ENCODE results near the gene MAPK7.

Gene MAPK7

GRCh38 chr17:19359151-19359550 lies 19.1 kb upstream of the MAPK7 start:
- TF ChIP-seq CTCF (IDR thresholded peaks at IDR 0.05; ENCODE audit: low read depth, low read length, missing control alignments) = no peak
- no peak for DNase-seq (ENCODE audit: low read depth)
- H3K4me3 ChIP-seq (ENCODE audit: low read depth, low read length) = no peak overlapping the region

- DNase-seq (ENCODE audit: low read depth) = no peak
- H3K4me3 ChIP-seq (ENCODE audit: low read depth, low read length) = no peak overlapping the region
- TF ChIP-seq CTCF (IDR thresholded peaks at IDR 0.05; ENCODE audit: low read depth, low read length, missing control alignments) = no peak
These were observed 18.4 kb upstream of the MAPK7 start for GRCh38 chr17:19359856-19360255.

- DNase-seq (ENCODE audit: low read depth) = no peak
- H3K4me3 ChIP-seq (ENCODE audit: low read depth, low read length) = no peak overlapping the region
- TF ChIP-seq CTCF (IDR thresholded peaks at IDR 0.05; ENCODE audit: low read depth, low read length, missing control alignments) = no peak
These were observed 17.5 kb upstream of the MAPK7 start for GRCh38 chr17:19360772-19361171.

- no peak for DNase-seq (ENCODE audit: low read depth)
- peak overlapping the region; percentile 68; the same call in 1 of the 2 replicates for H3K4me3 ChIP-seq (ENCODE audit: low read depth, low read length)
- TF ChIP-seq CTCF (IDR thresholded peaks at IDR 0.05; ENCODE audit: low read depth, low read length, missing control alignments) = no peak
These were observed 17.0 kb upstream of the MAPK7 start for GRCh38 chr17:19361326-19361725.

GRCh38 chr17:19361944-19362276 lies 16.4 kb upstream of the MAPK7 start:
- peak overlapping the region; percentile 68 for H3K4me3 ChIP-seq (ENCODE audit: low read depth, low read length)
- no peak for DNase-seq (ENCODE audit: low read depth)
- TF ChIP-seq CTCF (IDR thresholded peaks at IDR 0.05; ENCODE audit: low read depth, low read length, missing control alignments) = no peak

GRCh38 chr17:19362277-19363113 lies 15.8 kb upstream of the MAPK7 start, which contains the start of gene B9D1:
Gene B9D1, minus strand, starts transcription at chr17:19362723. Its CDS starts 154 bp downstream, at chr17:19362569.
- peak within 1 kb of the TSS; percentile 68 for H3K4me3 ChIP-seq (ENCODE audit: low read depth, low read length)
- DNase-seq (ENCODE audit: low read depth) = peak; percentile 58
- peak; percentile 93 for TF ChIP-seq CTCF (IDR thresholded peaks at IDR 0.05; ENCODE audit: low read depth, low read length, missing control alignments)

GRCh38 chr17:19363114-19363438 lies 15.2 kb upstream of the MAPK7 start:
- no peak for TF ChIP-seq CTCF (IDR thresholded peaks at IDR 0.05; ENCODE audit: low read depth, low read length, missing control alignments)
- DNase-seq (ENCODE audit: low read depth) = no peak
- peak overlapping the region; percentile 68 for H3K4me3 ChIP-seq (ENCODE audit: low read depth, low read length)

Measured in GM12864 (cell line).